Umbilical cord (tissue), 2 donors: ENCODE results near the gene ARID3C. TPM values are rescaled to one million over a fixed set of nuclear protein-coding genes. Genes with fewer than 3 reads are reported as not detected.

Source experiments
- DNase-seq: peaks from one replicate; pipeline ENCODE4 v3.0.0-alpha.2; 2015; ENCODE audit warnings: low spot score
- total RNA-seq: library from RNA; depleted of rRNA; stranded (reverse); fragments of >200 nt; gene quantifications from one replicate; pipeline ENCODE4 v1.2.3, GENCODE V29; 2014; ENCODE audit warnings: low replicate concordance; ENCODE audit not compliant: insufficient read depth

The ARID3C gene
- total RNA-seq, 1 donor from 2014 or later: not detected

- DNase-seq: no peak
Measured at GRCh38 chr9:34627716-34628655, 880 bp downstream of the ARID3C start.

DNA sequence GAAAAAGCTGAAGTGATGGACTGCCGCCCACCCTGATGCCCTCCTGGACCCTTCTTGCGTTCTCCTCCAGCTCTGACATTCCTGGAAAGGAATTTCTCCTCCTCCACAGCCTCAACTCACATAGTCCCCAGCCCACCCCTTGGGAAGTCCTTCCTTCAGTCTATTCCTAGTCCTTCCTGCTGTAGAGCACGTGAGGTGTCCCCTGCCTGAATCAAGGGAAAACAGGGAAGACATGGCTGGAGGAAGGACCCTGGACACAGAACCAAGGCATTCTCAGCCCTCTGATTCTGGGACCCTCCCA is 3.7 kb downstream of the ARID3C start:
- DNase-seq: no peak

DNA sequence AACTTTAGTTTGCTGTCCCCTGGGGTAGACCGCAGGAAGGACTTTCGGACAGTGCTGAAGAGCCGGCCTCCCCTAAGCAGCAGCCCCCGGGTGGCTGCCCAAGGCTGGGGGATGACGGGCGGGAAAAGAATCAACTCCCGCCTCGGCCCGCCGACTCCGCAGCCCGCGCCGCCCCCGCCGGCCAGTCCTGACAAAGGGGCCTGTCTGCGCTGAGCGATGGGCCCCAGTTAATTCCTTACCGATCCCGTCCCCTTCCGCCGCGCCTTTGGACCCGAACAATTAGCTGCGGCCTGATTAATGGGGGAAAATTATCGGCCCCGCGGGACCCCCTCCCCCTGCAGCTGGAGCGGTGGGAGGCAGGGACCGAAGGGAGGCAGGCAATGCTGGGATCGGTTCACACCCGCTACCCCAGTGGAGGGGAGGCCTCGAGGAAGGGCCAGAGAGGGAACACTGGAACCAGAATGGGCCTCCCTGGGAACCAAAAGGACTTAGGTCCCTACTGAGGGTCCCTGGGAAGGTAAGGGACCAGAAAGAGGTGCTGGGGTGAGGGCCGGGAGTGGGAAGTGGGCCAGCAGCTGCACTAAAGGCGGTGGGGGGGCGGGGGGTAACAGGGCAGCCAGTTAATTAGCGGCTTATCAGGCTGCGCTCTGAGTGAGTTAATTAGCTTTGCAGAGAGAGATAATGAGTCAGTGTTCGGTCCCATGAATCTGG is 4.2 kb downstream of the ARID3C start:
- DNase-seq: no peak

DNA sequence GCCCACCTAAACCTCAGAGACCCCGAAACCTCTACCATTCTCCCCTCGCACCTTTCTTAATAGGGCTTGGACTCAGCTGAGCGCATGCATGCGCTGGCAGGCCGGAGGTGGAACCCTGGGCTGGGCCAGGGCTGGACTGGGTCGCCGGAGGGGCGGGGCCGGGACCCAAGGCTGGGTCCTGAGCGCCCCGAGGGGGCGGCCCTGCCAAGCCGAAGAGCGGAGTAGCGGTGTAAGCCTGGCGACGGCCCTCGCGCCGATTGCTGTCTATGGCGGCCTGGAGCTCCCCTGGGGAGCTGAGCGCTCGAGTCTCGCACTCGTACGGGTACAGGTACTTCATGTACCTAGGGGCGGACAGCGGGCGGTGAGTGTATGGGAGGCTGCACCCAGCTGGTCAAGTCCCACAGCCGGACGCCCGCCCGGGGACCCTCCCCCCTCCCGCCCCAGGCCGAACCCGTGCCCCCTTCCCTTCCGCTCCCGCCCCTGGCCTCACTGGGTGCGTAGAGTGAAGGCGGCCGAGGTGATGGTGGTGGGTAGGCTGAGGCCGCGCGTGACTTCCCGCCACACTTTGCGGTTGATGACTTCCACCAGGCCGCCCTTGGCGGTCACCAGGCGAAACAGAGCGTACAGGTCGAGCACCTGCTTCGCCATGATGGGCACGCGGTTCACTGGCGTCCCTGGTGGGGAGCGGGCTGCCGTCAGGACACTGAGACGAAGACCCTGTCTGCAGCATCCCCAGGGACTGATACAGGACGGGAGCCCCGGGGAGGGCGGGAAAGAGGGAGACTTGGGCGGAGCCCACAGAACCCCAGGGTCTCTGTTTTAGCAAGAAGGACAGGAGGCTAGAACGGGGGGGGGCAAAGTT is 5.3 kb downstream of the ARID3C start:
- DNase-seq: no peak

GRCh38 chr9:34620061-34620994 is 8.5 kb downstream of the ARID3C start, which contains the start of gene DCTN3:
DCTN3 (minus strand) TSS chr9:34620495; CDS start chr9:34620464, 31 bp downstream.
- DNase-seq: peak; percentile 98

DNA sequence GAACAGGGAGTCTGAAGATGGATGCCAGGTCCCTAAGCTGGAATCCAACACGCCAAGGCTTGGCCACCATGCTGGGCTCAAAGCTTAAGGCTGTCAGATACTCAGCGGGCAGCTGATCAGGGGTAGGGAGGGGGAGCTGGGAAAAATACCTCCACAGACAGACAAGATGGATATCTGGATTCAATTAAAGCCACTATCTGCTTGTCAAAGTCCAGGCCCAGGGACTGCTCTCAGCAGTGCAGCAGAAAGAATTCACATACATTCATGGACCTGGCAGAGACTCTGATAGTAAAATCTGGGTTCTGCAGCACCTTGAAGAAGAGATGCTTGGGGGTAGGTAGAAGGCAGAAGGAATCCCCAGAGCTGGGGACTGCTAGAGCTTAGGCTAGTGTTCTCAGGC is 13.7 kb downstream of the ARID3C start:
- no peak for DNase-seq

- DNase-seq: peak; percentile 84
Measured at GRCh38 chr9:34612788-34613390, 16.0 kb downstream of the ARID3C start.

DNA sequence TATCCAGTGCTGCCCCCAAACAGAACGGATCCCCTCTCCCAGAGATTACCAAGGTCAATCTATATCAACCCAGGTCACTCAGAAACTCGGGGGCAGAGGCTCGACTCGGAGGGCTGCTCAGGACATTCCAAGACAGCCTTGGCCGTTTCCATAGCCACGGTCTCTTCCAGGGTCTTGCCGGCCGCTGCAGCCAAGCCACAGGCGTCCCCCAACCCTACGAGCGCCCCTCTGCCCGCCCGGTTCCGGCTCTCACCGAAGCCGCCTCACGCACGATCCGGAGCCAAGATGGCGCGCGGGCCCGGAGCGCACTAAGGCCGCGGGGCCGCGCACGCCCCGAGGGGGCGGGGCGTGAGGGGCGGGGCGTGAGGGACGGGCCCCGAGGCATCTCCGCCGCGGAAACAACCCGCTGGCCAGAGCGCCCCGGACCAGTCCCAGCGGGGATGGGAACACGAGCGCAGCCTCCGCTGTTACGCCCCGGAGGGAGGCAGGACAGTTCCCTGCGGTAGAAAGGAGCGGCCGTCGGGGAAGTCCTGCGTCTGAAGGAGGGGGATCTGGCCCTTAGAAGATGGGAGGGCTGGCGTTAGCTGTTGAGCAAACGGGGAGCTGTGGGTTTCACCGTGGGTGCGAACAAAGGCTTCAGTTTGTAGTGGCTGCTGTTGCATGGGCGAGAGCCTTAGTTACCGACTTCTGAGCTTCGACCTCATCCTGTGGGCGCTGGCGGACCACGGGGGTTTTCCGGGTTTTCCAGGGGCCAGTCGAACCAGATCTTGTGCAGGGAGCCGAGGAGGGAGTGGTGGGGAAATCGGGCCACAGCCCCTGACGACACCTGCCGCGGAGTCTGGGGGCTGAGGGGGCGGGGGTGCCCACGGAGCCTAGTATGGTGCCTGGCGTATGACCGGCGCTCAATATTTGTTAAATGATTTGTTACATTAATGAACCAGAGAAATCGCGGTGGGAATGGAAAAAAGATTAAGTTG is 16.8 kb downstream of the ARID3C start, which contains the start of gene RPP25L:
RPP25L (minus strand) TSS at position 287 of the 977 bp plus-strand sequence. CDS start 801 bp downstream, outside the sequence.
- DNase-seq: peak; percentile 90

GRCh38 chr9:34611251-34611810 is 17.5 kb downstream of the ARID3C start:
- DNase-seq: no peak

DNA sequence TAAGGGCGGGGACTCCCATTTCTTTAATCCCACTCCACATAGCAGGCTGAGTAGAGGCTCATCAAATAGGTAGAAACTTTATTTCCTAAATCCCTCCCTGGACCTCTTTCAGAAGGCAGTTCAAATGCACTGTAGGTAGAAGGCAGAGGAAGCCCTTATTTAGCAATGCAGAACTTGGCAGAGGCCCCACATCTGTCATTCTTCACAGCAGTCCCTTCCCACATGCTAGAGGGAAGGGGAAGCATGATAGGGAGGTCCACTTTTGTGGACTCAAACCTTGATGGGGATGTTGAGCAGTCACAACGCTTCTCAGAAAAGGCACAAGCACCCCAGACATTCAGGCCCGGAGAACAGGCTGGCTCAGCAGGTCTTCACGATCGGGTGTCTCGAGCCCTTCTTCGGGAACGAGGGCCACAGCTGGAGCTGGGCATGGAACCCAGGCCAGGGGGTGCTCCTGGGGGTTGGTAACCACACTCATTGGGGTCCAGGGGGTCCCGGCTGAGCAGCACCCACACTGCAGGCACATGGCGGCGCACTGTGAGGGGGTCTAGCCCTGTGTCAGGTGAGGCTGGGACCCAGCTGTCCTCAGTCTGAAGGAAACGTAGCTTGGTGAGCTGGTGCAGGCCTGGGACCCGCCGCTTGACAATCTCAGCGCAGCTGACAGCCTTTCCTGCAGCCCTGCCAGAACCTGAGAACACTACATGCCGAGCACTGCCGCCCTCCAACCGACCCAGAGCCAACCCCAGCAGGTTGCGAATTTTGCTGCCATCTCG is 18.2 kb downstream of the ARID3C start:
- no peak for DNase-seq

DNA sequence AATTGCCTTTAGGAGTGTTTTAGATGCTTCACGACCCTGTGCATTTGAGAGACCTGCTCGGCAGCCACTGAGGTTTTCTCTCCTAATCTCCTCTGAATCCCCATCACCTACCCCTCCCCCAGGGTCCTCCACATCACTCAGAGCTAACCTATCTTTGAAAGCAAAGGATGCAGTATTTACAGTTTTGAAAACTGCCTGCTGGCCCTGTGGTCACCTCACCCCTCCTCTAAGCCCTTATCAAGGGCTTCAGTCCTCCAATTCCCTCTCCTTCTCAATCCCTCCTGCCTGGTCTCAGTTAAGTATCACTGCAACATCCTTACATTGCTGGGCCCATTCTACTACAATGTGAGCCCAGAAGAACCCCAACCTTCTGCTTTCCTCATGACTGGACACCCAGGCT is 21.5 kb downstream of the ARID3C start:
- no peak for DNase-seq

GRCh38 chr9:34606905-34607304 is 22.0 kb downstream of the ARID3C start:
- no peak for DNase-seq

GRCh38 chr9:34606190-34606589 is 22.7 kb downstream of the ARID3C start:
- DNase-seq: no peak

DNA sequence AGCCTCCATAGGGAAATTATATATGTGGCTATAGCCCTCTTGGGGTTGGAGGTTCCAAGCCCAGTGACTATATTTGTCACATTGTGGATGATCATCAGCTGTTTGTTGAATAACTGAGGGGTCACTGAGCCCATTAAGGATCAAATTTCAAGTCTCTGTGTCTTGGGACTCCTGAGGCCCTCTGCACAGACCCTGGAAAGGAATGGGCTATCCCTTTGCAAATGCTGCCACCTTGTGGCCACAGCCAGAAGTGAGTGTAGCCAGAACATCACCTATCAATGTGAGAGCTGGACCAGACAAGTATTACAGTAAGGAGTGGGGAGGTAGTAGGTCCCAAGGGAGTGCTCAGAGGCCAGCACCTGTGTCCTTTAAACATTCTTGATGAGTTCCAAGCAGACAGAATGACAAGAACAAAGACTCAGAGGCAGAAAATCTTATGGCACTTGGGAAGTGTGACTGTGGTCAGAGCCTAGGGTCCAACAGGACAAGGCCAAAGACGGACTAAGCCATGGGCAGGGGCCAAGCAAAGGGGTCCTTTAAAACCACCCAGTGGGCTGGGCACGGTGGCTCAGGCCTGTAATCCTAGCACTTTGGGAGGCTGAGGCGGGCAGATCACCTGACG is 25.1 kb downstream of the ARID3C start:
- DNase-seq: peak; percentile 82

- DNase-seq: no peak
Measured at GRCh38 chr9:34601937-34602573, 26.8 kb downstream of the ARID3C start.

GRCh38 chr9:34600908-34601307 is 28.0 kb downstream of the ARID3C start:
- DNase-seq: no peak

GRCh38 chr9:34599546-34599945 is 29.3 kb downstream of the ARID3C start:
- DNase-seq: no peak
